Keratinocyte (primary cell): Measurements from ENCODE around the gene IGFLR1. TPM values are rescaled to one million over a fixed set of nuclear protein-coding genes. Genes with fewer than 3 reads are reported as not detected.

Experiments
- DNase-seq: peaks from one replicate; pipeline ENCODE4 v3.0.0-alpha.2; 2011; ENCODE audit warnings: low read depth, missing footprints, low spot score
- FAIRE-seq: peaks from 2 replicates; lab custom pipeline; 2011; peaks lifted over from hg19 to GRCh38; lab: Jason Lieb, UNC
- H2AFZ ChIP-seq: 2 replicates; pipeline ENCODE4 v1.6.0; 2012; ENCODE audit warnings: low read length, control low read depth, inconsistent platforms; ENCODE audit not compliant: control insufficient read depth
- H3K27ac ChIP-seq: 2 replicates; pipeline ENCODE4 v1.5.1; 2011; ENCODE audit warnings: low read length; ENCODE audit not compliant: control insufficient read depth, insufficient read depth
- H3K27me3 ChIP-seq: 3 replicates; pipeline ENCODE4 v1.6.0; 2011; ENCODE audit warnings: low read length; ENCODE audit not compliant: control insufficient read depth, insufficient read depth; ENCODE audit errors: extremely low read depth
- H3K36me3 ChIP-seq, 2 experiments: 2 replicates in 1 of 2; 3 replicates in 1 of 2; pipeline ENCODE4 v1.5.1; 2011; ENCODE audit warnings: low read length in 2 of 2, mild to moderate bottlenecking in 1 of 2; ENCODE audit not compliant: control insufficient read depth in 2 of 2, insufficient read depth in 2 of 2; ENCODE audit errors: extremely low read depth in 1 of 2
- H3K4me1 ChIP-seq: 3 replicates; pipeline ENCODE4 v1.5.1; 2011; ENCODE audit warnings: low read length; ENCODE audit not compliant: control insufficient read depth, insufficient read depth; ENCODE audit errors: extremely low read depth
- H3K4me2 ChIP-seq: 3 replicates; pipeline ENCODE4 v1.6.0; 2011; ENCODE audit warnings: low read depth, low read length; ENCODE audit not compliant: control insufficient read depth, insufficient read depth; ENCODE audit errors: extremely low read depth
- H3K4me3 ChIP-seq, 3 experiments: fragments of 200-600 bp in 1 of 3; sonication (generic) in 1 of 3; 2 replicates in 2 of 3; 3 replicates in 1 of 3; pipeline ENCODE4 v1.5.1; 2011 to 2016; ENCODE audit warnings: low read length in 3 of 3, mild to moderate bottlenecking in 3 of 3, control low read depth in 2 of 3, inconsistent platforms in 1 of 3, low read depth in 1 of 3, mixed read lengths in 1 of 3, mixed run types in 1 of 3, moderate library complexity in 1 of 3; ENCODE audit not compliant: control insufficient read depth in 2 of 3, insufficient read depth in 2 of 3; ENCODE audit errors: extremely low read depth in 1 of 3
- H3K79me2 ChIP-seq: 2 replicates; pipeline ENCODE4 v1.6.0; 2012; ENCODE audit warnings: low read length; ENCODE audit not compliant: control insufficient read depth, insufficient read depth
- H3K9ac ChIP-seq: 3 replicates; pipeline ENCODE4 v1.6.0; 2011; ENCODE audit warnings: low read length; ENCODE audit not compliant: control insufficient read depth, insufficient read depth; ENCODE audit errors: extremely low read depth
- H3K9me1 ChIP-seq: 3 replicates; pipeline ENCODE4 v1.6.0; 2011; ENCODE audit warnings: low read length; ENCODE audit not compliant: control insufficient read depth, insufficient read depth; ENCODE audit errors: extremely low read depth
- H3K9me3 ChIP-seq: 2 replicates; pipeline ENCODE4 v1.5.1; 2012; ENCODE audit warnings: low read depth, low read length; ENCODE audit not compliant: control insufficient read depth
- H4K20me1 ChIP-seq: 3 replicates; pipeline ENCODE4 v1.6.0; 2011; ENCODE audit warnings: low read length; ENCODE audit not compliant: control insufficient read depth, insufficient read depth; ENCODE audit errors: extremely low read depth
- CTCF ChIP-seq, 3 experiments: IDR thresholded peaks in 1 of 3; conservative IDR thresholded peaks in 1 of 3; optimal IDR thresholded peaks in 1 of 3; 2 replicates in 2 of 3; 3 replicates in 1 of 3; pipeline versions ENCODE3 to v1.5.1; 2011; ENCODE audit warnings: low read length in 3 of 3, mild to moderate bottlenecking in 3 of 3, moderate library complexity in 2 of 3, control low read depth in 1 of 3, inconsistent platforms in 1 of 3; ENCODE audit not compliant: insufficient read depth in 2 of 3; ENCODE audit errors: extremely low read depth in 1 of 3
- EZH2 ChIP-seq: IDR thresholded peaks from one replicate; pipeline ENCODE4 v1.6.1; 2012; ENCODE audit warnings: inconsistent platforms, mild to moderate bottlenecking, low read length, moderate library complexity
- dilution Hi-C: fragments of 300-500 bp; cut with MboI; formaldehyde crosslinking; loops from one replicate; pipeline ENCODE4 v1.7.0; 2020; ENCODE audit warnings: low sequenced_read_pairs; ENCODE audit not compliant: extremely low pct_ligation_motif_present
- polyA plus RNA-seq, 5 experiments: library from polyadenylated mRNA; depleted of rRNA in 3 of 5; stranded (reverse) in 3 of 5; stranded (forward) in 1 of 5; unstranded in 1 of 5; fragments of >200 nt; gene quantifications; 1 replicate in 1 of 5; 2 replicates in 3 of 5; 3 replicates in 1 of 5; pipeline versions ENCODE4 v1.2.1 to v1.2.3, GENCODE V29; 2011 to 2012; ENCODE audit warnings: missing spikeins in 2 of 5, low read depth in 1 of 5, low replicate concordance in 1 of 5

IGFLR1 gene
- polyA plus RNA-seq, 1 donor (not counting 4 experiments of a cell fraction or from before 2014, with no cell fraction given), result 0.34 TPM

- Histone ChIP-seq H3K9ac (no peak overlapping the region), H3K36me3 (peaks cover 17 to 23% of the 10 kb centered on the region in 2 experiments), H3K4me2 (no peak overlapping the region), H3K4me1 (peaks cover 21% of the 10 kb centered on the region), H3K27me3 (no peaks in the 10 kb centered on the region), H2AFZ (no peak overlapping the region), H3K9me1 (no peaks in the 10 kb centered on the region), H3K27ac (no peak overlapping the region), H3K79me2 (peaks cover 20% of the 10 kb centered on the region), H4K20me1 (no peaks in the 10 kb centered on the region), H3K9me3 (no peaks in the 10 kb centered on the region), H3K4me3 (no peak overlapping the region)
- no peak for TF ChIP-seq CTCF (optimal IDR thresholded peaks at IDR 0.05 in 1 of 3, IDR thresholded peaks at IDR 0.05 in 1 of 3, conservative IDR thresholded peaks at IDR 0.05 in 1 of 3; ENCODE audit: extremely low read depth in 1 of 3, insufficient read depth in 2 of 3, low read length in 3 of 3)
- TF ChIP-seq EZH2, result no peak
- FAIRE-seq, result no peak
- no peak for DNase-seq
- dilution Hi-C loops, result no loop called here
These were observed 12.3 kb upstream of the IGFLR1 start for GRCh38 chr19:35754370-35755130.

- no peaks in the 10 kb centered on the region for H3K27me3 ChIP-seq
- DNase-seq (no peak), FAIRE-seq (no peak)
- no peak overlapping the region for H3K4me3 ChIP-seq
- peaks cover 17% of the 10 kb centered on the region for H3K79me2 ChIP-seq
- H3K36me3 ChIP-seq, result peaks cover 13 to 23% of the 10 kb centered on the region in 2 experiments
- no peaks in the 10 kb centered on the region for H3K9me1 ChIP-seq
- H4K20me1 ChIP-seq, result no peaks in the 10 kb centered on the region
- no peak overlapping the region for H3K9ac ChIP-seq
- no peaks in the 10 kb centered on the region for H3K9me3 ChIP-seq
- TF ChIP-seq CTCF (optimal IDR thresholded peaks at IDR 0.05 in 1 of 3, IDR thresholded peaks at IDR 0.05 in 1 of 3, conservative IDR thresholded peaks at IDR 0.05 in 1 of 3; ENCODE audit: extremely low read depth in 1 of 3, insufficient read depth in 2 of 3, low read length in 3 of 3) (no peak), EZH2 (no peak)
- H3K27ac ChIP-seq, result no peak overlapping the region
- H2AFZ ChIP-seq, result no peak overlapping the region
- dilution Hi-C loops, result no loop called here
- H3K4me2 ChIP-seq, result no peak overlapping the region
- peaks cover 18% of the 10 kb centered on the region for H3K4me1 ChIP-seq
These were observed 11.6 kb upstream of the IGFLR1 start for GRCh38 chr19:35753634-35754369.
